Effector CD4-positive, alpha-beta T cell (primary cell): ENCODE data around the gene MRPL52.
"Not testable (repeated sequence)": the region's sequence is repeated elsewhere in the genome, so short reads cannot be mapped to it uniquely, and the experiment has no call there.

Source experiments
- DNase-seq: peaks from one replicate; pipeline ENCODE4 v3.0.0-alpha.2; 2020
- total RNA-seq: gene quantifications from one replicate; lab custom pipeline; 2026; lab: John Stamatoyannopoulos, UW

MRPL52 gene
- total RNA-seq, result 19.7 reads per million, percentile 46 among the genes with 10 or more reads in this experiment

- peak; percentile 86 for DNase-seq
Measured at GRCh38 chr14:22829661-22830442, at the start of gene MRPL52. MRPL52 (plus strand) TSS chr14:22829887; CDS start chr14:22829913, 26 bp downstream.

DNA sequence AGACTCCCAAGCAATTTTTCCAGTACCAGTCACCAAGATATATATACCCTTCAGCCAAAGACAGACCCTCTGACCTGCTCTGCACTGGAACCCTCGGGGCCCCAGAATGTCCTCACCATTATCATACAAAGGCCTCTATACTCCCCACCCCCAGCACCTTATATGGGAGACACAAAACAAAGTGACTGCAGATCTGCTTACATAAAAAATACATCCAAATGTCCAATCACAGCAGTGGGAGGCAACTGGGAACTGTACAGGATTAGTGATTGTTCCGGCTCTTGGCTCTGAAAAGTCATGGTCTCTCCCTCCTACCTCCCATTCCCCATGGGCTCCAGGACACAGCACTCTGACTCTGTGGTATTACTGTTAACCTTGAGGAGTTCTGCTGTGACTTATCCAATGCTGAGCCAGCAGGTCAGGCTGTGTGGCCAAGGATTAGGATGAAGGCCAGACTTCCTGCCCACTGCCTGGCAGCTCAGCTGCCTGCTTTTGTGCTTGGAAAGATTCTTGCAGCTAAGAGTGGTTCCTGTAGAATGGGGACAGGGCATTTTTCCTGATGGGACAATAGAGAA lies 49.5 kb upstream of the MRPL52 start:
- no peak for DNase-seq

- no peak for DNase-seq
Measured at GRCh38 chr14:22780941-22781300, 48.8 kb upstream of the MRPL52 start.

GRCh38 chr14:22781301-22781991 lies 48.2 kb upstream of the MRPL52 start:
- no peak for DNase-seq

- no peak for DNase-seq
Measured at GRCh38 chr14:22786685-22787084, 43.0 kb upstream of the MRPL52 start.

- no peak for DNase-seq
Measured at GRCh38 chr14:22791301-22791700, 38.4 kb upstream of the MRPL52 start.

DNA sequence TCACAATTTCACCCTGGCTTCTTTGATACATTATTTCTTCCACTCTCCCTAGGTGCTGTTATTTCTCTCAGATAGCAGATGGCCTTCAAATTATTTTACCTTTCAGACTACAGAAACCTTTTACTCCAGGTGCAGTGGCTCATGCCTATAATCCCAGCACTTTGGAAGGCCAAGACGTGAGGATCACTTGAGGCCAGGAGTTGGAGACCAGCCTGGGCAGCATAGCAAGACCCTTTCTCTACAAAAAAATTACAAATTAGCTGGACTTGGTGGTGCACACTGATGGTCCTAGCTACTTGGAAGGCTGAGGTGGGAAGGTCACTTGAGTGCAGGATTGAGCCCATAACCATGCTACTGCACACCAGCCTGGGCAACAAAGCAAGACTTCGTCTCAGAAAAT lies 37.5 kb upstream of the MRPL52 start:
- DNase-seq, result no peak

DNA sequence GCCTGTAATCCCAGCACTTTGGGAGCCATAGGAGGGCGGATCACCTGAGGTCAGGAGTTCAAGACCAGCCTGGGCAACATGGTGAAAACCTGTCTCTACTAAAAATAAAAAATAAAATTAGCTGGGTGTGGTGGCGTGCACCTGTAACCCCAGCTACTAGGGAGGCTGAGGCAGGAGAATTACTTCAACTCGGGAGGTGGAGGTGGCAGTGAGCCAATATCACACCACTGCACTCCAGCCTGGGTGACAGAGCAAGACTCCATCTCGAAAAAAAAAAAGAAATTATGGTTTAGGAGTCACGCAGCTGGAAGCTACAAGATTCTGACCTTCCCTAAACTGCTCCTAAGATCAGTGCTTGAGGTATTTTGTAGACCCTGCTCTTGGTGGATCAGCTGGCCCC lies 36.1 kb upstream of the MRPL52 start:
- DNase-seq, result not testable (repeated sequence)

DNA sequence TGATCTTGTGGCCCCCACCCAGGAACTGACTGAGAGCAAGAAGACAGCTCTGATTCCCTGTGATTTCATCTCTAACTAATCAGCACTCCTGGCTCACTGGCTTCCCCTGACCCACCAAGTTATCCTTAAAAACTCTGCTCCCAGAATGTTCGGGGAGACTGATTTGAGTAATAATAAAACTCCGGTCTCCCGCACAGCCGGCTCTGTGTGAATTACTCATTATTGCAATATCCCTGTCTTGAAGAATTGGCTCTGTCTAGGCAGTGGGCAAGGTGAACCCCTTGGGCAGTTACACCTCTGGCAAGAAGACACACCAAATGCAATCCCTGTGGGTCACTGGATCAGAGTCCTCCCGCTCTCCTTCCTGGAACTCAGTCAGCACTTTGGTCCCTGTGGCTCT lies 35.7 kb upstream of the MRPL52 start:
- no peak for DNase-seq

GRCh38 chr14:22794551-22794951 lies 35.1 kb upstream of the MRPL52 start:
- no peak for DNase-seq

DNA sequence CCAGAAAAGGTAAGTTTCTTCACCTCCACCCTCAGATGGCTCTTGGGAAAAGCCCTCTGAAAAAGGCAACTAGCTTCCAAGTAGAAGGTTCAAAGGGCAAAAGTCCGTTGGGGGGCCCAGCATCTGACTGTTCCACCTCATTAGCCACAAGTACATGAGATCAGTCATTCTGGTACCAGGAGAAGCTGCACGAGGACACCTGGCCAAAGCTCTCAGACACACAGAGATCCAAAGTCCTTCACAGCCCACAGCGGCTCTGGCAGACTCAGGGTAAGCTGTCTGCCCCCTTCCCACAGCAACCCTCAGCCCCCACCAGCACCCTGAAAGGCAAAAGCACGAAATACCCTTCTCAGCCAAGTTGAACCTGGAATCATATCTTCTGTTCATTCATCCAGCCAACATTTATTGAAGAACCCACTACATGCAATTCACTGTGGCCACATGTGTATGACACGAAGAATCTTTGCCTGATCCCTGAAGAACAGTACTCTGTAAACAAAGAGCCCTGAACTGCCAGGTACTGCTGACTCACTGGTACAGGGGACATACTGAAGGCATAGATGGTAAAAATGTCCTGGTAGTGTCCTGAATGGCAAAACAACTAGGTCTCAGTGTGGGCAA lies 33.5 kb upstream of the MRPL52 start:
- no peak for DNase-seq

DNA sequence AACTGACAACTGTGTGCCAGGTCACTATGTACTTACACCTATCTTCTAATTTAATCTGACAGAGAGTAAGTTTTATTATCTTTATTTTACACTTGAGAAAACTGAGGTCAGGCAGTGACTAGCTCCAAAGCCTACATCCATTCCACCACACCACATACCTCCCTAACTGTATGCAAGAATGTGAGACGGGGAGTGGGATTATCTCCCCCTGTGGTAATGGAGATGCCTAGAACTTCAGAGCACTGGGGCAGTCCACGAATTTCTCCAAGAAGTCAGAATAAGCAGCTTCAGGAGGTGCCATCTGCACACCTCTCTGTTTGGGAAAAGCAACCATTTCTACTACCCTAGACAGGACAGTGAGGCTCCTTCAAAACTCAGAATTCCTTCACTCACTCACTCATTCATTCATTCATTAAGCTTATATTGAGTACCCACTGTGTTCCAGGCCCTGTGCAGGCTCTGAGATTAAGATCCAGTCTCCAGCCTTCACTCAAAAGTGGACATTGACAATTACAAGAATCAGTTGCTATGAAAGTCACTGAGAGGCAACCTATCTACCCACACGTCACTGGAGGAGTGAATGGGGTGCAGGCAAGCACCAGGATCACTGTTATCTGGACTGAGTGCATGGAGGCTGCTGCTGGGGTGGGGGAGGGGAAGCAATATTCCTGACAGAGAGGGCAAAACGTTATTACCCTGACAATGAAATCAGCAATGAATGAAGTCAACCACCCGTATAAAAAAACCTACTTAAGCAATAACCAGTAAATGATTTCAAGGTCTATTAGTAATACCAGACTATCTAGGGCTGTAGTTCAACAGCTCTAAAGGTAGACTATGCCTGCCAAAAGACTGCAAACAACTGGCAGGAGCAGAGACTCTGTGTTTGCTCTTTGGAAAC lies 32.4 kb upstream of the MRPL52 start:
- DNase-seq, result no peak

- DNase-seq, result no peak
Measured at GRCh38 chr14:22798528-22798927, 31.2 kb upstream of the MRPL52 start.

DNA sequence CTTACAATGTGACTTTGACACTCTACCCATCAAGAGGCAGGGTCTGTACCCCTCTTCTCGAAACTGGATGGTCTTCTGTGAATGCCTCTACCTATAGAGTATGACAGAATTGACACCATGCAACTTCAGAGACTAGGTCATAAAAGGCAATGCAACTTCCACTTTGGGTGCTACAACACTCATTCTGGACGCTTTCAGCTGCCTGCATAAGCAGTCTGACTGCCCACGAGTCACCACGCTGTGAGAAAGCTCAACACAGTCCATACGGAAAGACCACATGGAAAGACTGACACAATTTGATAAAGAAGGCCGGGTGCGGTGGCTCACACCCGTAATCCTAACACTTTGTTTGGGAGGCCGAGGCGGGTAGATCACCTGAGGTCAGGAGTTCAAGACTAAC lies 29.3 kb upstream of the MRPL52 start:
- no peak for DNase-seq

DNA sequence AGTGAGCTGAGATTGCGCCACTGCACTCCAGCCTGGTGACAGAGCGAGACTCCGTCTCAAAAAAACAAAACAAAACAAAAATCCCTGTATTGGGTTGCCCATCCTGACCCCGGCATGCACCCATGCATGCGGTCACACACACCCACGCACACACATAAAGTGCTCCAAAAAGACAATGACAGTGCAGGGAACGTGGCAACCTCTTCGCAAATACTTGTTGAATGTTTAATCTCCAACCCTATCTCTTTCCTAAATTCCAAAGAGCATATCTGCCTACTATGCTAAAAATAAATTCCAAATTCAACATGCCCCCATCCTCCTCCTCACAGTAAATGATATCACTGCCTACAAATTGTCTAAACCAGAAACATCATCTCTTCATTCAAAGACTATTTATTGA lies 28.0 kb upstream of the MRPL52 start:
- no peak for DNase-seq

- no peak for DNase-seq
Measured at GRCh38 chr14:22802860-22803686, 26.6 kb upstream of the MRPL52 start.

GRCh38 chr14:22803687-22803974 lies 26.1 kb upstream of the MRPL52 start:
- no peak for DNase-seq

GRCh38 chr14:22805235-22805634 lies 24.5 kb upstream of the MRPL52 start:
- not testable (repeated sequence) for DNase-seq

DNA sequence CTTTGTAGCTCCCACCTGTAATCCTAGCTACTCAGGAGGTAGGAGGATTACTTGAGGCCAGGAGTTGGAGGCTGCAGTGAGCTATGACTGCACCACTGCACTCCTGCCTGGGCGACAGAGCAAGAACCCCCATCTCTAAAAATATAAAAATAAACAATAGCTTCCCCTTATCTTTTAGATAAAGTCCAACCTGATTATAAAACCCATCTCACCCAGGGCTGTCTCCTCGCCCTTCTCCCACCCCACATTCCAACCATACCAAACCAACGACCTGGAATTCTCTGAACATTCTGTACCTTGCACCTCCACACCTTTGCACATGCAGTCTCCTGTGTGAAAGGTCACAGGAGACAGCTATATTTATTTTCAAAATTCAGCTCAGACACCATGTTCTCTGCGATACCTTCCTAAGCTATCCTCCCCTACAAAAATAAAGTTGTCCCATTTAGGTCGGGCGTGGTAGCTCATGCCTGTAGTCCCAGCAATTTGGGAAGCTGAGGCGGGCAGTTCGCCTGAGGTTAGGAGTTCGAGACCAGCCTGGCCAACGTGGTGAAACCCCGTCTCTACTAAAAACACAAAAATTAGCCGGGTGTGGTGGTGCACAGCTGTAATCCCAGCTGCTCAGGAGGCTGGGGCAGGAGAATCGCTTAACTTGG lies 22.1 kb upstream of the MRPL52 start:
- no peak for DNase-seq

DNA sequence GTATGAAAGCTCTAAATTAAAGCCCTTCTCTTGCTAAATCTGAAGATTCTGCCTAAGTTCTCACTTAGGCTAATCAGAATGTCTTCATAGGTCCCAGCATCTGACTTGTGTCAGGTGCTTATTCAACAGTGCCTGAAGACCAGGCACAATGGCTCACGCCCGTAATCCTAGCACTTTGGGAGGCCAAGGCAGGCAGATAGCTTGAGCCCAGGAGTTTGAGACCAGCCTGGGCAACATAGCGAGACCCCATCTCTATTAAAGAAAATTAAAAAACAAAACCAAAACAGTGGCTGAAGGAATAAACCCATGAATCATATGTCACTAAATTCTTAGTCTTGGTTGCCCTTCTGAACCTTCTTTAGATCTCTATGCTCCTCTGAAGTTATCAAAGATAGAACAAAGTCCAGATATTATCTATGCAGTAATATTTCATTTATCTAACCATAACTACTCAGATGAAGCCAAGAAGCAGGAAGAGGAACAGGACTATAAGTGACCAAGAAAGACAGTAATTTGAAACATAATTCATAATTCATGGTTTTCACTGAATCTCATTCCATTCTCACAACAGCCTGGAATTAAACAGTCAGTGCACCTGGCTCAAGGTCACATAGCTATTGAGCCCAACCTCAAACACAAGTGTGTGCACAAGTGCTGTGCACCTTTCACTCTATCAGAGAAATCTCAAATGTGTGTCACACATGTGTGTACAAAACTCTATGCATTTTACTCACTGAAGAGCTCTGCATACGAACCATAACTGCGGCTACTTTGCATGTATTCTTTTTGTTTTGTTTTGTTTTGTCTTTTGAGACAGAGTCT lies 21.1 kb upstream of the MRPL52 start:
- no peak for DNase-seq
